Superior temporal gyrus (tissue), 1 donor: ENCODE measurements around the gene DBR1.
A peak's percentile ranks its signal among the peaks of the same experiment; 100 is the strongest.

ENCODE experiments used
- DNase-seq: peaks from one replicate; pipeline ENCODE4 v3.0.0-alpha.2; 2016; ENCODE audit errors: extremely low spot score

The DBR1 gene

DNA sequence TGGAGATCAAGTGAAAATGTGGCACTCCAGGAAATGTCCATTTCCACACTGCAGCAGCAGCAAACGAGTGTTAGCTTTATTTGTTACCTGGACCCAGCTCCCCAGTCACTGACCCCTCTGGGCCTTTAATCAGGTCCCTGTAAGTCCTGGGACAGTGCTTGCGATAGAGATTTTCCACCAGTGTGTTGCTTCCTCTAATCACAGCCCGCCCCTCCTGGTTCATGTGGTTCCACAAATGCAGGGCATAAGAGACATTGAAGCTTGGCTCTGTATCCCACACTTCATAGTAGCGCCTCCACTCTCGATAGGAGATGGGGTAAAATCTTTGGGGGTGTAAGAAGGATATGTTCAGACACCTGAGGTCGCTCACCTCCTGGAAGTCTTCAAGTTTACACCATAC lies 50.5 kb downstream of the DBR1 start:
- DNase-seq = no peak

DNA sequence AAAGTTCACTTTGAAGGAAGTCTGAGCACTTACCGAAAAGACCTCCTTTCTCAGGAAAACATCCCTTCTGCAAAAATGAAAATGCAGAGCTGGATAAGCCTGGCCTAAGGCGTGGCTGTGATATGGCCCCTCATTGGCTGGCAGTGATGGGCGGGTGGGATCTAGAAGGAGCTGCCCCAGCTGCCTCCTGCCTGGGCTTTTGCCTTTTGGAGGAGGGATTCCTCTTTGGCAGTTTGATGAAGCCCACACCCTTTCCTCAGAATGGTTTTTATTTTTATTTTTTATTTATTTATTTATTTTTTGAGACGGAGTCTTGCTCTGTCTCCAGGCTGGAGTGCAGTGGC lies 55.3 kb downstream of the DBR1 start:
- no peak for DNase-seq

DNA sequence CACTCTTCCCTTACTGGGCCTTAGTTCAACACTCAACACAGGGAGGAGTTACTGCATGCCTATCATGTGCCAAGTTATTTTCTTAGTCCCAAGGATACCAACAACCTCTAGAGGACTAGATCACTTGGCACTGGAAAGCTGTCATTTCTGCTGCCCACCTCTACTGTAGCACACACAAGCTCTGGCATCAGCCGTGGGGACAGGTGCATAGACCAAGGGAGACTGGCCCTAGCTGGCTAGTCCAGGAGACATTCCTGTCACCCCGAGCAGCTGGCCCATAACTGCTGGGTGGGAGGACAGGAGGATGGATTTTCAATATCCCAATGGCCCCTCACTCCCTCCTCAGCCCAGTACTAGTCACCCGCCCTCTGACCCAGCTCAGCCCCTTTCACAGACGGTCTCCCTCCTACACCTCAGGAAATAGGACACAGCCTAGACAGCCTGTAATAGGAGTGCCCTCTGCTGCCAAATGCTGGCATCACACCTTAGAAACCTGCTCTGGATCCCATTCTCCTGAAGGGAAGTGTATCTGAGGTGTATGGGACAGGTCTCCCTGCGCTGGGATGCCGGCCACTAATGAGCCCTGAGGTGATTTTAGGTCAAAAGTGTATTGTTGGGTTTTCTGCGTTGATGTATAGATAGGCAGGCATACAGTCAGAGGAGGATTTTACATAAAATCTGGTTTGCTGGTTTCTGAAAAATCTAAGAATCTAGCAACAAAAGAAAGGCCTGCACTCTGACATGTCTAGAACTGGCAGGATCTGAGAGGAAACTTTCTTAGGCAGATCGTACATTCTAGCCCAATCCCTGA lies 55.9 kb downstream of the DBR1 start:
- DNase-seq = peak; percentile 84

DNA sequence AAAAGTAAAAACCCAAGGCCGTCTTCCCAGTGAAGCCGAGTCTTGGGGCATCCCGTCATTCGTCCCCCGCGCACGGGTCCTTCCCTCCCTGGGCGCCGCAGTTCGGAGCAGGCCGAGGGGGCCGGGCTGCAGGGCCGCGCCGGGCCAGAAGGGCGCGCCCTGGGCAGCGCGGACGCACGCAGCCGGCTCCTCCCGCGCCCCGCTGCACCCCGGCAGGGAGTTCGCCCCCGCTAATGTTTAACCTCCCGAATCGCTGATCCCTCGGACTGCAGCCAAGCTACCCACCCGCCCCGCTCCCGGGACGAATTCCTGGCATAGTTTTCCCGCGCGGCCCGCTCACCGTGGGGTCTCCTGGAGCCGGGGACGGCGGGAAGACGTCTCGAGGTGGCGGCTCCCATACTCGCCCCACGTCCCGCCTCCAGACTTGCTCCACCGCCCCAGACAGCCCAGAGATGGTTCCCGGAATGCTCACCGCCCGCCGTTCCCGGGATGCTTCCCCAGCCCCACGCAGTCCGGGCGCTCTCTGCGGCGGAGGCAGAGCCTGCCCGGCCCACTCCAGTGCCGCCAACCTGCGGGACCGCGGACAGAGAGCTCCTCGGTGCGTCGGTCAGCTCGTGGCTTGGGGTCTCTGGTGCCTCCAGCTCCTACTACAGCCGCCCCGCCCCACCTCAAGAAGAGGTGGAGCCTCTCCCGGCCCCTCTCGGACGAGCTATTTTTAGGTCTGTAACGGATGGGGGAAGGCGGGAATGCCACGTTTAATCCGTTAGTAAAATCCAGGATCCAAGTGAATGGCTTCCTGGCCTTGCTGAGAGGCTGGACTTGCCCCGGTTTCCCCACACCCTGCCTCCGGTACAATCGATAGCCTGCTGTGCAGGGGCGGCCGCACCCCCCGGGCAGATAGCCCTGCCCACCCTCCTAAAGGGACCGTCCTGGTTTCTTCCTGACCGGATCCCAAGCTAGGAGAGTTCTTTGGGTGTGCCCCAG lies 59.4 kb downstream of the DBR1 start, which contains the start of gene DZIP1L:
TSS of gene DZIP1L (minus strand) at position 621 of the 984 bp plus-strand sequence. CDS start 11,637 bp downstream, outside the sequence.
- peak; percentile 16 for DNase-seq

DNA sequence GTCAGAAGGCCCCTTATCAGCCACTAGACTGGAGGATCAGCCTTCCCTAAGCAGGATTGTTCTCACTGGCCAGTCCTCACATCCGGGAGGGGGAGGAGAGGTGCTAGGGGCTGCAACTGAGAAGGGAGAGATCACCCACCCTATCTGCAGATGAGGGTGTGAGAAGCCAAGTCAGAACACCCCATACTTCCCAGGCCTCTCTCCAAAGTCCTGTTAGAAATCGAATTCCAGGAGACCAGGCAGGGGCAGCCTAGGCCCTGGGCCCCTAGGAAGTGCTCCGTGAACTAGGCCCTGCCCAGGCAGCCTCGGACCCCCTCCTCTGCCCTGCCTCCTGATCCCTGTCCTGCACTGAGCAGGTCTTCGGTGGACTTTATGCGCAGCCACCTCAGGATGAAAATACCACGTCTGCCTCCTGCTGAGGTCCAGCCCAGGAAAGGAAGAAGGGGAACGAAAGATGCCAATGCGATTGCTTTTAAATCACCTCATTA lies 60.2 kb downstream of the DBR1 start:
- no peak for DNase-seq

DNA sequence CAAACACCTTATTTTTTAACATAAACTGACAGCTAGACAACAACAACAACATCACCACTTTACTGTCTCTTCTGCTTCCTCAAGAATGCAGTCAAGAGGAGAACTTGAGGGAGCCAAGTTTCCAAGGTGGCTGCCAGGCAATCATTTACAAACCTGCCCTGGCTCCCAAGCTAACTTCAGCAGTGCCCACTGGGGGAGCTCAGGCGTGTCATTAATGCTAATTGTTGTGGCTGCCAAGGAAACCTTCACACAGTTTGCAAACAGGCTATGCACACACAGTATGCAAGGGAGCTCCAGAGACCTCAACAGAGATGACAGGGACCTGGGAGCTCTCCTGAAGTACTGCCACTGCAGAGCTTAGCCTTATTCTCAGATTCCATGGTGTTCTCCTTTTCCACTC lies 61.4 kb downstream of the DBR1 start:
- DNase-seq = no peak

DNA sequence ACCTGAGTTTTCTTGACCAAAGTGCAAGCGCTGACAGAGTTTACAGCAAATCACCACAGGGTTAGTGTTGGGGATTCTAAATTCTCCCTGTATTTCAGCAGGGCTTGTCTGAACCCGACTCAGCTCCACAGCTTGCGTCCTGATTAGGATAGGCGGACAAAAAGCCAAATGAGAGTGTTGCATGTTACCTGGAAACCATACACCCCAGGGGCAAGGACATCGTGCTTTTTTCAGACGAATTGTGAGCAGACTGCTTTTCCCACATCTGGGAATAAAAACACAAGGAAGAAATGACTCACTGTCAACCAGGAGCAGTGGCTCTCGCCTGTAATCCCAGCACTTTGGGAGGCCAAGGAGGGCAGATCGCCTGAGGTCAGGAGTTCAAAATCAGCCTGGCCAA lies 62.4 kb downstream of the DBR1 start:
- DNase-seq = no peak
